ENCODE data around the gene FN3KRP. TPM values are rescaled to one million over a fixed set of nuclear protein-coding genes. Genes with fewer than 3 reads are reported as not detected.

The FN3KRP gene
- total and polyA plus RNA-seq, 2 of the 13 experiments (the other 11 are each of a cell fraction or from before 2014, with no cell fraction given), result 22.4 to 28.2 TPM

GRCh38 chr17:82775001-82775823, 58.7 kb downstream of the FN3KRP start (continued):
- TF ChIP-seq, protein P1, sequence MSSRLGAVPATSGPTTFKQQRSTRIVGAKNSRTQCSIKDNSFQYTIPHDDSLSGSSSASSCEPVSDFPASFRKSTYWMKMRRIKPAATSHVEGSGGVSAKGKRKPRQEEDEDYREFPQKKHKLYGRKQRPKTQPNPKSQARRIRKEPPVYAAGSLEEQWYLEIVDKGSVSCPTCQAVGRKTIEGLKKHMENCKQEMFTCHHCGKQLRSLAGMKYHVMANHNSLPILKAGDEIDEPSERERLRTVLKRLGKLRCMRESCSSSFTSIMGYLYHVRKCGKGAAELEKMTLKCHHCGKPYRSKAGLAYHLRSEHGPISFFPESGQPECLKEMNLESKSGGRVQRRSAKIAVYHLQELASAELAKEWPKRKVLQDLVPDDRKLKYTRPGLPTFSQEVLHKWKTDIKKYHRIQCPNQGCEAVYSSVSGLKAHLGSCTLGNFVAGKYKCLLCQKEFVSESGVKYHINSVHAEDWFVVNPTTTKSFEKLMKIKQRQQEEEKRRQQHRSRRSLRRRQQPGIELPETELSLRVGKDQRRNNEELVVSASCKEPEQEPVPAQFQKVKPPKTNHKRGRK (CRISPR knock-in tag; IDR thresholded peaks at IDR 0.05), result no peak
- TF ChIP-seq IKZF4 (CRISPR knock-in tag; IDR thresholded peaks at IDR 0.05; ENCODE audit: borderline replicate concordance, low read depth, not compliant biosample characterization) (peak; percentile 28), ZNF253 (CRISPR knock-in tag; IDR thresholded peaks at IDR 0.05; ENCODE audit: borderline replicate concordance) (no peak), ZBTB14 (CRISPR knock-in tag; IDR thresholded peaks at IDR 0.05) (0 out of 2 replicates have a peak, but pooled peaks have one; percentile 40), ZNF605 (CRISPR knock-in tag; IDR thresholded peaks at IDR 0.05) (no peak), TSC22D2 (CRISPR knock-in tag; IDR thresholded peaks at IDR 0.05; ENCODE audit: borderline replicate concordance) (peak; percentile 76; the same call in 1 of the 2 replicates), NKX3-1 (CRISPR knock-in tag; IDR thresholded peaks at IDR 0.05) (no peak), ZNF263 (CRISPR knock-in tag; IDR thresholded peaks at IDR 0.05) (0 out of 2 replicates have a peak, but pooled peaks have one; percentile 13), ZBTB38 (CRISPR knock-in tag; IDR thresholded peaks at IDR 0.05) (peak; percentile 99), THAP11 (CRISPR knock-in tag; IDR thresholded peaks at IDR 0.05) (0 out of 2 replicates have a peak, but pooled peaks have one; percentile 36), TERF1 (CRISPR knock-in tag; IDR thresholded peaks at IDR 0.05) (no peak), DNMT3B (CRISPR knock-in tag; conservative IDR thresholded peaks at IDR 0.05) (no peak), ZNF205 (CRISPR knock-in tag; IDR thresholded peaks at IDR 0.05) (no peak), ZNF883 (CRISPR knock-in tag; IDR thresholded peaks at IDR 0.05; ENCODE audit: not compliant biosample characterization) (no peak), ZNF543 (CRISPR knock-in tag; IDR thresholded peaks at IDR 0.05) (no peak), ONECUT2 (CRISPR knock-in tag; IDR thresholded peaks at IDR 0.05) (no peak), HNRNPLL (IDR thresholded peaks at IDR 0.05; ENCODE audit: low read depth, low read length, poor library complexity, severe bottlenecking) (peak; percentile 44)
- TF ChIP-seq, protein P2, sequence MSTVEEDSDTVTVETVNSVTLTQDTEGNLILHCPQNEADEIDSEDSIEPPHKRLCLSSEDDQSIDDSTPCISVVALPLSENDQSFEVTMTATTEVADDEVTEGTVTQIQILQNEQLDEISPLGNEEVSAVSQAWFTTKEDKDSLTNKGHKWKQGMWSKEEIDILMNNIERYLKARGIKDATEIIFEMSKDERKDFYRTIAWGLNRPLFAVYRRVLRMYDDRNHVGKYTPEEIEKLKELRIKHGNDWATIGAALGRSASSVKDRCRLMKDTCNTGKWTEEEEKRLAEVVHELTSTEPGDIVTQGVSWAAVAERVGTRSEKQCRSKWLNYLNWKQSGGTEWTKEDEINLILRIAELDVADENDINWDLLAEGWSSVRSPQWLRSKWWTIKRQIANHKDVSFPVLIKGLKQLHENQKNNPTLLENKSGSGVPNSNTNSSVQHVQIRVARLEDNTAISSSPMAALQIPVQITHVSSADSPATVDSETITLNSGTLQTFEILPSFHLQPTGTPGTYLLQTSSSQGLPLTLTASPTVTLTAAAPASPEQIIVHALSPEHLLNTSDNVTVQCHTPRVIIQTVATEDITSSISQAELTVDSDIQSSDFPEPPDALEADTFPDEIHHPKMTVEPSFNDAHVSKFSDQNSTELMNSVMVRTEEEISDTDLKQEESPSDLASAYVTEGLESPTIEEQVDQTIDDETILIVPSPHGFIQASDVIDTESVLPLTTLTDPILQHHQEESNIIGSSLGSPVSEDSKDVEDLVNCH (CRISPR knock-in tag; IDR thresholded peaks at IDR 0.05), result no peak
- TF ChIP-seq, protein P3, sequence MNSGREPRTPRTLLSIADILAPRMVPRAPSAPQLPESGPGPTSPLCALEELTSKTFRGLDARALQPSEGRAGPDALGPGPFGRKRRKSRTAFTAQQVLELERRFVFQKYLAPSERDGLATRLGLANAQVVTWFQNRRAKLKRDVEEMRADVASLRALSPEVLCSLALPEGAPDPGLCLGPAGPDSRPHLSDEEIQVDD (CRISPR knock-in tag; IDR thresholded peaks at IDR 0.05; ENCODE audit: borderline replicate concordance), result no peak
- TF ChIP-seq, protein P4, sequence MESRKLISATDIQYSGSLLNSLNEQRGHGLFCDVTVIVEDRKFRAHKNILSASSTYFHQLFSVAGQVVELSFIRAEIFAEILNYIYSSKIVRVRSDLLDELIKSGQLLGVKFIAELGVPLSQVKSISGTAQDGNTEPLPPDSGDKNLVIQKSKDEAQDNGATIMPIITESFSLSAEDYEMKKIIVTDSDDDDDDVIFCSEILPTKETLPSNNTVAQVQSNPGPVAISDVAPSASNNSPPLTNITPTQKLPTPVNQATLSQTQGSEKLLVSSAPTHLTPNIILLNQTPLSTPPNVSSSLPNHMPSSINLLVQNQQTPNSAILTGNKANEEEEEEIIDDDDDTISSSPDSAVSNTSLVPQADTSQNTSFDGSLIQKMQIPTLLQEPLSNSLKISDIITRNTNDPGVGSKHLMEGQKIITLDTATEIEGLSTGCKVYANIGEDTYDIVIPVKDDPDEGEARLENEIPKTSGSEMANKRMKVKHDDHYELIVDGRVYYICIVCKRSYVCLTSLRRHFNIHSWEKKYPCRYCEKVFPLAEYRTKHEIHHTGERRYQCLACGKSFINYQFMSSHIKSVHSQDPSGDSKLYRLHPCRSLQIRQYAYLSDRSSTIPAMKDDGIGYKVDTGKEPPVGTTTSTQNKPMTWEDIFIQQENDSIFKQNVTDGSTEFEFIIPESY (CRISPR knock-in tag; IDR thresholded peaks at IDR 0.05), result peak; percentile 94
